GM12891 (cell line): ENCODE measurements around the gene CERS6.

Source experiments
- PAX5 ChIP-seq: IDR thresholded peaks from 2 replicates; pipeline ENCODE4 v1.6.1; 2011; ENCODE audit warnings: low read length, moderate library complexity, mild to moderate bottlenecking; ENCODE audit not compliant: insufficient read depth, severe bottlenecking
- POLR2A ChIP-seq: IDR thresholded peaks from 2 replicates; pipeline ENCODE4 v1.6.1; 2011; ENCODE audit warnings: low read depth, low read length, control low read depth
- POLR2AphosphoS5 ChIP-seq: IDR thresholded peaks from 2 replicates; pipeline ENCODE4 v1.6.1; 2011; ENCODE audit warnings: low read depth, low read length, control low read depth
- TAF1 ChIP-seq: IDR thresholded peaks from 2 replicates; pipeline ENCODE4 v1.6.1; 2011; ENCODE audit warnings: low read depth, low read length, control low read depth

DNA sequence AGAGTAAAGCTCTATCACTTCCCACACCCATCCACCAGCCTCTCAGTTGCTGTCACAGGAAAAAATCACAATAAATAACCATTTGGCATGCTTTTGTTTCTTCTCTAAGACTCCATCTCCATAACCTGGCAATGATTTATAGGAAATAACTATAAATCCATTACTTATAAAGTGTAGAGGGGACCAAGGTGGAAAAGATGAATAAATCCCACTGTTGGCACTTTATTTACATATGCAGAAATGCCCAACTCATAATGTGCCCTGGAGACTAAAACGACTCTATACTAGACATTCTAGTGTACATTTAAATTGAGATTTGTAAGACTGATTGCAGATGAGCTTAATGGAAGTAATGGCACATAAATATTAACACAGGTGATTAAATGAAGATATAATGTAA is 338.9 kb downstream of the CERS6 start:
- TF ChIP-seq POLR2A (no peak), PAX5 (no peak), POLR2AphosphoS5 (no peak), TAF1 (no peak)
